NCI-H82 treated with DMSO at 0.1 percent for 48 hours (cell line): ENCODE data around the gene BPI.
"Not testable (repeated sequence)": the region's sequence is repeated elsewhere in the genome, so short reads cannot be mapped to it uniquely, and the experiment has no call there.

Experiments used
- DNase-seq: peaks from one replicate; lab custom pipeline; 2025; ENCODE audit not compliant: unreplicated experiment; lab: John Stamatoyannopoulos, UW

BPI gene

GRCh38 chr20:38302786-38303185 lies 1.2 kb upstream of the BPI start:
- DNase-seq: no peak

- DNase-seq: peak; percentile 47
Measured at GRCh38 chr20:38304845-38305447, 990 bp downstream of the BPI start.

- no peak for DNase-seq
Measured at GRCh38 chr20:38305541-38305940, 1.6 kb downstream of the BPI start.

- no peak for DNase-seq
Measured at GRCh38 chr20:38306379-38306778, 2.4 kb downstream of the BPI start.

GRCh38 chr20:38307371-38308046 lies 3.6 kb downstream of the BPI start:
- no peak for DNase-seq

GRCh38 chr20:38308047-38308438 lies 4.1 kb downstream of the BPI start:
- DNase-seq: no peak

DNA sequence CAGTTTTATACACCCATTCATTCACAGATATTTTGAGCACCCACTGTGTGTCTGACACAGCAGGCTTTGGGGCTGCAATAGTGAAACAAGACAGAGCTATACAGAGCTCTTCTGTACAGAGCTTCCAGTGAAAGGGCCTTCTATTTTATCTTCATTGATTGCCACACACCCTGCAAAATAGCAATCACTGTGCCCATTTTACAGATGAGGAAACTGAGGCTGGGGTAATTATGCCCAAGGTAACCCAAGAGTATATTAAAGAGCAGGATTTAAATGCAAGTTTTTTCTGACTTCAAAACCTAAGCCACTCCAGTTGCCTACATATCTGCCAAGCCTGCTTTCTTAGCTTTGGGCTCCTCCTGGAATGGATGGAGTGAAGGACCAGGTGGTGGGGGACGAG lies 4.5 kb downstream of the BPI start:
- no peak for DNase-seq

- no peak for DNase-seq
Measured at GRCh38 chr20:38311091-38311490, 7.1 kb downstream of the BPI start.

DNA sequence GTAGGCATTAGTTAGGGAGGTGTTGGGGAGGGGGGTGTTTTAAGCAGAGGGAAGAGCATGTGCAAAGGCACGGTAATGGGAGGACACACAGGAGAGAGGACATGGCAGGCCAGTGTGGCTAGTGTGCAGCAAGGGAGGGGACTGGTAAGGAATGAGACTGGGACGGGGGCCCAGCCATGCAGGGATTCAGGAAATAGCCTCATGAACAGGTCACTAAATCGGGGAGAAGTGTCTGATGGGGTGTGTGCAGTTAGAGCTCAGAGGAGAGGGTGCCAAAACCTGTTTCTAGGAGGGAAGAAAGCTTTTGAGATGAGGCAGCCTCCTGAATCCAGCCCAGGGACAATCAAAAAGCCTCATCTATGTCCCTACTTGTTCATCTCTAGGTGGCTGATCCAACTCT lies 7.5 kb downstream of the BPI start:
- no peak for DNase-seq

GRCh38 chr20:38313676-38314075 lies 9.7 kb downstream of the BPI start:
- no peak for DNase-seq

GRCh38 chr20:38314350-38314749 lies 10.4 kb downstream of the BPI start:
- DNase-seq: not testable (repeated sequence)

DNA sequence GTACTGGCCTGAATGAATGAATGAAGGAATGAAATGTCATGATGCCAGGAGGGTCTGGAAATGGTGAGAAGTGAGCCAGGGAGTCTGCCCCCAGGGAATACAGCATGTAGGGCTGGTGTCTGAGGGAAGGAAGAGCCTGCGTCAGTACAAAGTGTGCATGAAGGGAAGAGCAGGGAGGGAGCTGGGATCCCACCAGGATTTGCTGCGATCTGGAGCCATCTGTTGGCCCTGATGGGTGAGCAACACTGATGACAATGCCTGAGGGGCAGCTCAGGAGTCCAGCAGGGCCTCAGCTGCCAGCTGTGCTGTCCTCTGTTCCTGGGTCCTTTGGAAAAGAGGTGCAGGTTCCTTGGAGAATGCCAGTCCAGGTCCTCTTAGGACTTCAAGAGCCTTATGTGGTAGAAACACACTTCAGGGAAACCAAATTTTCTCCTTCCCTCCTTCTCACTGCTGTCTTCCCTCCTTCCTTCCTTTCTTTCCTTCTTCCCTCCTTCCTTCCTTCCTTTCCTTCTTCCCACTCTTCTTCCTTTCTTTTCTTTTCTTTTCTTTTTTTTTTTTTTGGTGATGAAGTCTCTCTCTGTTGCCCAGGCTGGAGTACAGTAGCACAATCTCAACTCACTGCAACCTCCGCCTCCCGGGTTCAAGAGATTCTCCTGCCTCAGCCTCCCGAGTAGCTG lies 11.5 kb downstream of the BPI start:
- DNase-seq: peak; percentile 77

- DNase-seq: no peak
Measured at GRCh38 chr20:38316341-38316740, 12.4 kb downstream of the BPI start.

DNA sequence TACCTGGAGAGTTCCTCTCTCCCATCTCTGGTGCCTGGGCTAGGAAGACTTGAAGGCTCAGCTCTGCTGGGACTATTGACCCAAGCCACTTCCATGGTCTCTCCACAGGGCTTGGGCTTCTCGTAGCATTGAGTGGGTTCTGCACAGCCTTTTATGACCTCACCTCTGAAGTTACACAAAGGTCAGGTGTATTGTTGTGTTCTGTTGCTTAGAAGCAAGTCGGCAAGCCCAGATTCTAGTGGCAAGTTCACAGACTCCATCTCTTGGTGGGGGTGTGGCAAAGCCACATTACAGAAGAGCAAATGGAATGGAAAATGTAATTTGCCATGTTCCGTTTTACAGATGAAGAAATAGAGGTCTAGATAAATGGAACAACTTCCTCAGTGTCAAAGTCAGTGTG lies 13.5 kb downstream of the BPI start:
- DNase-seq: no peak

GRCh38 chr20:38320221-38320620 lies 16.3 kb downstream of the BPI start:
- DNase-seq: no peak

DNA sequence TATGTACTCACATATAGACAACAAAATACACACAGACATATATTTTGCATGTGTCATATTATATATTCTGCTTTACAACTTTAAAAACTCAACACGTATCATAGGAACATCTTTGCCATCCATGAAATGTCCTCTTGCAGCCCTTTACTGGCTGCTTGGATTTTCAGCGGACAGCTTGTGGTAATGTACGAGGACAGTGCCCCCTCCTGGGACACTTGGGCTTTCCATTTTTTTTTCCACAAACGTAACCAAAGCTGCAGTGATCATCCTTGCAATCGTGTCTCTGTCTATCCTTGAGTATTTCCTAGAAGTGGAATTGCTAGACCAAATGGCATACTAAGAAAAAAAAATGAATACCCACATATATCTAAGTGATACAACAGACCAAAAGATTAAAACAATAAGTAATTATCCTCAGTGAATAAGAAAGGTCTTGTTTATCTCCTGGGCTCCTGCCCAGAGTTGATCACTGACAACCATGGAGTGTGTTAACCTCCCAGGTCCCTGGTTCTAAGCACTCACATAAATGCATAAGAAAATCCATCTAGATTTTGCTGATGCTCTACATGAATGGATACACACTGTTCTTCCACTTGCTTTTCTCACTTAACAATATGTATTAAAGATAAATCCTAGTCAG lies 18.1 kb downstream of the BPI start:
- DNase-seq: peak; percentile 55

DNA sequence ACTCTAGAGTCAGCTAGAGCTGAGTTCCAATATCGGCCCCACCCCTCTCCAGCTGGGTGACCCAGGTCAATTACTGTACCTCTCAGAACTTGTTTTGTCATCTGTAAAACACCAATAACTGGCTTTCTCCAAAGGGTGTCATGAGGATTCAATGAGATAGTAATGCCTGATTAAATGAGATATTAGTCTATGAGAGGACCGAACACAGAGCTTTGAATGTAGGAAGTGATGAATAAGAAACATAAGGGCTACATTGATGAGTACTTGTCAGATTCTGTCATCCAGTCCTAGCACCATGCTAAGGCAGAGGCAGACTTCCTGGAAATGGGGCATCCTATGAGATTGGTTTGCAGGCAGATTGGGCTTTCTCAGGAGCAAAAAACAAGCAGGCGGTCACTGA lies 20.2 kb downstream of the BPI start:
- no peak for DNase-seq

- no peak for DNase-seq
Measured at GRCh38 chr20:38325167-38325566, 21.2 kb downstream of the BPI start.

DNA sequence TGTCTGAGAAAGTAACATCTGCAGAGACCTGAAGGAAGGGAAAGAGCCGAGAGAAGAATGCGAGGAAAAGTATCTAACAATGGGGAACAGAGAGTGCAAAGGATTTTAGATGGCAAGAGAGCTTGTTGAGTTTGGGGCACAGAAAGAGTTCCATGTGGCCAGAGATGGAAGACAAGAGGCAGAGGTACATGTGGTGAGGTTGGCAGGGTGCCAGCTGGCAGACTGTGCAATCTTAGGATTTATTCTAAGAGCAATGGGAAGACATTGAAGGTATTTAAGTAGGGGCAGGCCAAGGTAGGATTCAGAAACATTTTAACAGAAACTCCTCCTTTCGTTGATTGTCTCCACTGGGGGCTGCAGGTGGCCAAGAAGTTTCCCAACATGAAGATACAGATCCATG lies 21.9 kb downstream of the BPI start:
- peak; percentile 65 for DNase-seq

- DNase-seq: no peak
Measured at GRCh38 chr20:38326309-38326708, 22.4 kb downstream of the BPI start.

- DNase-seq: no peak
Measured at GRCh38 chr20:38330638-38331037, 26.7 kb downstream of the BPI start.

DNA sequence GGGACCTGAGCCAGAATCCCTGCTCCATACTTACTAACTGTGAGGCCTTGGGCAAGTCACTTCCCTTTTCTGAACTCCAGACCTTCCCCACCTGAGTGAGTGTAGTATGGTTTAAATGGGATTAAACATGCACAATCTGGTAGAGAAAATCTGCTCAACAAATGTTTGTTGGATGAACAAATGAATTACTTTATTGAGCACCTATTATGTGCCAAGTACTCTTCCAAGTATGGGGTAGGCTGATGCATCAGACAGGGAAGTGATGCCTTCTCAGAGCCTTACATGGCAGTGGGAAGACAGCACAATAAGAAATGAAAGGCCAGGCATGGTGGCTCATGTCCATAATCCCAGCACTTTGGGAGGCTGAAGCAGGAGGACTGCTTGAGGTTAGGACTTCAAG lies 27.3 kb downstream of the BPI start:
- no peak for DNase-seq
